NCI-H524 treated with DMSO at 0.1 percent for 48 hours (cell line): ENCODE data around the gene STXBP3.
A peak's percentile ranks its signal among the peaks of the same experiment; 100 is the strongest.
"Not testable (repeated sequence)": the region's sequence is repeated elsewhere in the genome, so short reads cannot be mapped to it uniquely, and the experiment has no call there.

Source experiments
- DNase-seq: peaks from one replicate; lab custom pipeline; 2025; lab: John Stamatoyannopoulos, UW

STXBP3 gene, protein sequence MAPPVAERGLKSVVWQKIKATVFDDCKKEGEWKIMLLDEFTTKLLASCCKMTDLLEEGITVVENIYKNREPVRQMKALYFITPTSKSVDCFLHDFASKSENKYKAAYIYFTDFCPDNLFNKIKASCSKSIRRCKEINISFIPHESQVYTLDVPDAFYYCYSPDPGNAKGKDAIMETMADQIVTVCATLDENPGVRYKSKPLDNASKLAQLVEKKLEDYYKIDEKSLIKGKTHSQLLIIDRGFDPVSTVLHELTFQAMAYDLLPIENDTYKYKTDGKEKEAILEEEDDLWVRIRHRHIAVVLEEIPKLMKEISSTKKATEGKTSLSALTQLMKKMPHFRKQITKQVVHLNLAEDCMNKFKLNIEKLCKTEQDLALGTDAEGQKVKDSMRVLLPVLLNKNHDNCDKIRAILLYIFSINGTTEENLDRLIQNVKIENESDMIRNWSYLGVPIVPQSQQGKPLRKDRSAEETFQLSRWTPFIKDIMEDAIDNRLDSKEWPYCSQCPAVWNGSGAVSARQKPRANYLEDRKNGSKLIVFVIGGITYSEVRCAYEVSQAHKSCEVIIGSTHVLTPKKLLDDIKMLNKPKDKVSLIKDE

DNA sequence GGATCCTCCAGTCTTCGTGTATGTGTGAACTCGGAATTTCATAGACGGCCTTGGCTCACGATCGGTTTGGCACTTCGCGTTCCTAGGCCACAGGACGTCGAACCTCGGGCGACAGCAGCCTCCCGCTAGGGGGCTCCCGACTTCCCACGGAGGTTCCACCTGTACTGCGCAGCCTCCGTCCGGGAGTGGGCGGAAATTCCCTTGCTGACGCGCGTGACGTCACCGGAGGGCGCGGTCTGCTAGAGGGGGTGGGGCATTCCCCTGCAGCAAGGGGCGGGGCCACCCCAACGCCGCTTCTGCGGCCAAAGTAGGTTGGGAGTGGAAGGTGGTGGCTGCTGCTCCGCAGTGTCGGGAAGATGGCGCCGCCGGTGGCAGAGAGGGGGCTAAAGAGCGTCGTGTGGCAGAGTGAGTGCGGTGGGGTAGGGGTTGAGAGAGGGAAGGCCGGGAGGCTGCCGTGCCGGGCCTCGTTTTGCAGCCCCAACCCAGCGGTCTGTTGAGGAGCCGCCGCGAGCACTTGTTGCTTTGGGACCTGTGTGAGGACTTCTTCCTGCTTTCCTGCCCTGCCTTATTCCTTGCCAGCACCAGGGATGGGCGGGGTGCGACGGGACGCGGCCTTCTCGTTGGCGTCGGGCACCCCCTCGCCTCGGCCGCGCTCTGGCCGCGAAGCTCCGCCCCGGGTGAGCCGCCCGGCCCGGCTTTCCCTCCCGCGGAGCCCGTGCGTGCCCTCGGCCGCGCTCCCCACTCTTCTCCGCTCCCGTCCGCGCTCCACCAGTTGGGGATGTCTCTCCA is at the start of gene STXBP3:
STXBP3 (plus strand) TSS at position 293 of the 789 bp plus-strand sequence; CDS start at position 357, 64 bp downstream.
- DNase-seq, result peak; percentile 73

DNA sequence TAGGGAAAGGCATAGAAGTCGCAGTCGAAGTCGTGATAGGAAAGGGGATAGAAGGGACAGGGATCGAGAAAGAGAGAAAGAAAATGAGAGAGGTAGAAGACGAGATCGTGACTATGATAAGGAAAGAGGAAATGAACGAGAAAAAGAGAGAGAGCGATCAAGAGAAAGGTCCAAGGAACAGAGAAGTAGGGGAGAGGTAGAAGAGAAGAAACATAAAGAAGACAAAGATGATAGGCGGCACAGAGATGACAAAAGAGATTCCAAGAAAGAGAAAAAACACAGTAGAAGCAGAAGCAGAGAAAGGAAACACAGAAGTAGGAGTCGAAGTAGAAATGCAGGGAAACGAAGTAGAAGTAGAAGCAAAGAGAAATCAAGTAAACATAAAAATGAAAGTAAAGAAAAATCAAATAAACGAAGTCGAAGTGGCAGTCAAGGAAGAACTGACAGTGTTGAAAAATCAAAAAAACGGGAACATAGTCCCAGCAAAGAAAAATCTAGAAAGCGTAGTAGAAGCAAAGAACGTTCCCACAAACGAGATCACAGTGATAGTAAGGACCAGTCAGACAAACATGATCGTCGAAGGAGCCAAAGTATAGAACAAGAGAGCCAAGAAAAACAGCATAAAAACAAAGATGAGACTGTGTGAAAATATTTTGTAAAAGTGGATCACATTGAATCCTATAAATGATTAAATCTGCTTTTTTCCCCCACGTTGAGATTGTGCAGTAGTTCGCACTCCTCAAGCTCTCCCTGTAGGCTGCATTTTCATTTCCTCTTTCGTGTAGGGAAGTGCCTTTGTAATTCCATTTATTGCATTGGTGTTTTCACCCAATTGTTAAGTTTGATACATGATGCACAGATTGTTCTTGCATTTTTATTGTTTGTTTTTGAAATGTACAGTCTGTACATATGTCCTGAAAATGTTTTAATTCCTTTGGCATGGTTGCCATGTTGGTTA is 46.8 kb upstream of the STXBP3 start:
- DNase-seq, result no peak

DNA sequence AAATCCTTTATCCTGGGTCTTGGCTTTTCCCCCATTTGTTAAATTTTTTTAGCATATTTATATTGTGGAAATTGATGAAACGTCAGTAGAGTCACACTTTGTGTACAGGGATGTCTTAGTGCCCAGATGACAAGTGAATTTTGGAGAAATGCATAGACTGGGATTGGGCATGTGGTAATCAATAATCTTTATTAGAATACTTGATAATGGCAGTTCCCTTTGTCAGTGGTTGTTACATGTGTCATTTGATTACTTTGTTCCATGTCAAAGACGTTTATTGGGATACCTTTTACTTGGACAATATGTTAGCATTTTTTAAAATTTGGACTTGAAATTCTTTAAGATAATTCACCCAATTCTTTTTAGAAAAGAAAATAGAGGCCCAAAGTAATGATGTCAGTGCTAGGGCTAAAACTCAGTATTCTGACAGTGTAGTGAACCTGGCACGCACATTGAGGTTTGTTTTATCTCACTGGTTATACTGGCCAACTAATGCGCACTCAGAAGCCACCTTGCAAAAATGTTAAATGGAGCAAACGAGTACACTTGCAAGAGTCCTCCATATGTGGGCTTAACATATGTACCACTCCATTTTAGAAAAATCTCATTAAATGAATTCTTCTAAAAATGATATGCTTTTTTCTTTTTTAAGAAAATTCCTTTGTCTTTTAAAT is 45.2 kb upstream of the STXBP3 start:
- no peak for DNase-seq

DNA sequence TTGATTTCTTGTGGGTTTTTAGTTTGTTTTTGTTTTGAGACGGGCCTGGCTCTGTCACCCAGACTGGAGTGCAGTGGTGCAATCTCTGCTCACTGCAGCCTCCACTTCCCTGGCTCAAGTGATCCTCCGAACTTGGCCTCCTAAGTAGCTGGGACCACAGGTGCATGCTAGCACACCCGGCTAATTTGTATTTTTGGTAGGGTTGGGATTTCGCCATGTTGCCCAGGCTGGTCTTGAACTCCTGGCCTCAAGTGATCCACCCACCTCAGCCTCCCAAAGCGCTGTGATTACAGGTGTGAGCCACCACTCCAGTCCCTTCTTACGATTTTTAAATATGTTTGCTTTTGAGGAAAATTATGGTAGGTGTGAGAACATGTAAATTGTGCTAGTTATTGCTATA is 44.4 kb upstream of the STXBP3 start:
- DNase-seq, result not testable (repeated sequence)

DNA sequence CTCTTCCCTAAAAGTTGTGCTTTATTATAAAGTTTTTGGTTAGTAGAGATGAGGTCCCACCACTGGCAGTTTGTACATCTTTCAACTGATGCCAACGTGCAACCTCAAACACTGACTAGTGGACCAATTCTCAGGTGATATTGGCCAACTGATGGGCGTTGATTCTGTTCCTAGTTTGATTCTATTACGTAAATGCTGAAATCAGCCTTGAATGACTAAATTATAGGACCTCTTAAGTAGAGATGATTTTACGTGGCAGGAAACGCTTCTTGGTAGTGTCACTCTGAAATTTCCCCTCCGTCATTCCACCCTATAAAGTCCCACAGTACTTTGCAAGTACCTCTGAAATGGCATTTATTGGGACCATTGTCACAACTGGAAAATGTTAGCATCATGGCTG is 42.5 kb upstream of the STXBP3 start:
- DNase-seq, result no peak

DNA sequence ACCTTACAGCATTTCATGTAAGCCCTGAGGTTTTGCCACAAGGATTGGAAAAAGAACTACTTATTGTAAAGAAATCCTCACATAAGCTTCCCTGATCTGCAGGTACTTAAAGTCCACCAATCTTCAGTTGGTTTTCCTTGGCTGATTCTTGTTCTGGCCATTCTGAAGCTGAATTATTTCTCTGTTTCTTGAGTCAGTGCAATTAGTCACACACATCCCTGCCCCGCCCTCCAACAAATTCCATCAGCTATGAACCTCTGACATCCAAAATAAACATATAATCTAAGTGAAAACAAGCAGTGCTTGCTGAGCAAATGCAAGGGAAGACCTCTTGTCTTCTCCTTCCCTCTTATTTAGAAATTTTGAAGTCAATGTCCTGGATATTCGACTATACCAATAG is 42.0 kb upstream of the STXBP3 start:
- no peak for DNase-seq

DNA sequence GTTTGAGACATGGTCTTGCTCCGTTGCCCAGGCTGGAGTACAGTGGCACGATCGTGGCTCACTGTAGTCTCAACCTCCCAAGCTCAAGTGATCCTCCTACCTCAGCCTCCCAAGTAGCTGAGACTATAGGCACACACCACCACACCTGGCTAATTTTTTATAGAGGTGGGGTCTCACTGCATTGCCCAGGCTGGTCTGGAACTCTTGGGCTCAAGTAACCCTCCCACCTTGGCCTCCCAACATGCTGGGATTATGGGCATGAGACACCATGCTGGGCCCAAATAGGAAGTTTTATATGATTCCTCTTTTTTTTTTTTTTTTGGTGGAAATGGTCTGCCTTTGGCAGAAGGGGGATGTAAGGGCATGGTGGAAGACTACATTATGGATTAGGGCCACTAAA is 39.8 kb upstream of the STXBP3 start:
- DNase-seq, result no peak

DNA sequence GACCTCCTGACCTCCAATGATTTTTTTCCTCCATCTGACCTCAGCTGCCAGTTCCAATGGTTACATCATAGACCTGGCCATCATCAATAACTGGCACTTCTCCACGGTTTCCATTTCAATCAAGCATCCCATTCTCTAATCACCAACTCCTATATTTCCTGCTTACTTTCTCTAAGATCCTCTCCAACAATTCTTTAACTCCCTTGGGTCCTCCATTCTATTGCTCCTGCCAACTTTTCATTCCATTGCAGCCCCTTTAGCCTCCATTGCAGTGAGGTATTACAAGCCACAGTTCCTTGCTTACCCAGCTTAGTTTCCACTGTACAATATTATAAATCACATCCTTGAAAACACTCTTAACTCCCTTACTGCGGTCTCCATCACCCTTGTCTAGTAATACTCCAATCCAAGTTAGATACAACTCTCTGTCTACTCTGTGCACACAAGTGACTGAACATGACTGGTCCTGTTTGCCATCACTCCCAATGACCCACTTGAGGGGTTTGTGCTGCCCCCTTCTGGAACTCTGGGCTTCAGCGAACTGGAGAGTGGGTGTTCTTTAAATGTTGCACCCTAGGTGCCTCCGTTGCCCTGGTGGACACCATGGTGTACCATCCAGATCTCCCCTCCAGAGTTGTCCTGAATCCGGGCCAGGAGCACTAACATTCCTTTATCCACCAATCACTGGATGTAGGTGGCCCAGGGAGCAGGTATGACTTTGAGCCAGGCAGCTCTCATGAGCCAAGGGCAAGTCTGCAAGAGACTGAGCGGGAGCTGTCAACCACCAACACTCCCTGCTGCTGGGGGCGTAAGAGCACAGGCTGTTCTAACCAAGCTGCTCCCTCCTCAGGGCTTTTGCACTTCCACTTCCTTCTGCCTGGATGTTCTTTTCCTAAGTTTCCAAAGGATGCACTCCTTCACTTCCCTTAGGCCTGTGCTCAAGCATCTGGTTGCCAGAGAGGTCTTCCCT is 37.5 kb upstream of the STXBP3 start:
- no peak for DNase-seq

DNA sequence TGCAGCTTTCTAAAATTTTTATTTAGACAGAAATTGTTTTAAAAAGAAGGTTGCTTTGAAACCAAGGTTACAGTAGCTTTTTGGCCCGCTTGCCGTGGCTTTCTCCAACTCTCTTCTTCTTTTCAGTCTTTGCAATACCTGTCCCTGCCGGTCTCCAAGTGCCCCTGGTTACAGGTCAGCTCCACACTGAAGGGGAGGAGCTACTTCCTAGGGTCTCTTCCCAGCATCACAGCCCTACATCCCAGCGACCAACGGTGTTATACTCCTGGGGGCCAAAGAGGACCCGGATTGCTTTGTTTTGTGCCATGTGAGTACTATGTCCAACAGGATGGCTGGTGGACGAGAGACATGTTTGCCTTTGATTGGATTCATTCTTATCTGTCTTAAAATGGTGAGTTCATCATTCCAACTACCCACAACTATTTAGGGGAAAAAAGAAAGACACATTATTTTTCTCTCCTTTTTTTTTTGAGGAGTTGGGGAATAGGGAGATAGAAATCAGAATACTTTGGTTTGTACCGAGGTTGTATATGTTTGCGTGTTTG is 33.8 kb upstream of the STXBP3 start, which contains the start of gene FNDC7:
FNDC7 (plus strand) TSS at position 303 of the 545 bp plus-strand sequence; CDS start at position 329, 26 bp downstream.
- DNase-seq, result no peak

DNA sequence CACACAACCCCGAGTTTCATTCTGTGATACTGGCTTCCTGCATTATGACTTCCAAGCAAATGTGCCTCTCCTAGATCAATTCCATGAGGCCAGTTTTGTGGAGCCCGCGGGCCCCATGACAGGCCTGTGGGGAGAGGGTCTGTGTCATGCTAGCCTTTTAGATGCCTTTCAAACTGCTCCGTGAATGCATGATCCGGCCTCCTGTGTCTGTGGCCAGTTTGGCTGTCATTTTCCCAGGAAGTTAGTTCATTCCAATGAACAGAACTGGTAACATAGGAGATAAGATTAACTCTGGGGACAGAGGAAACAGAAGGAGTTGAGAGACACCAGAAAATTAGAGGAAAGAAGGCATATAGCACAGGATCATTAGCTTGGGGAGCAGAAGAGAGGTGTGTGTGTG is 30.5 kb upstream of the STXBP3 start:
- DNase-seq, result no peak

DNA sequence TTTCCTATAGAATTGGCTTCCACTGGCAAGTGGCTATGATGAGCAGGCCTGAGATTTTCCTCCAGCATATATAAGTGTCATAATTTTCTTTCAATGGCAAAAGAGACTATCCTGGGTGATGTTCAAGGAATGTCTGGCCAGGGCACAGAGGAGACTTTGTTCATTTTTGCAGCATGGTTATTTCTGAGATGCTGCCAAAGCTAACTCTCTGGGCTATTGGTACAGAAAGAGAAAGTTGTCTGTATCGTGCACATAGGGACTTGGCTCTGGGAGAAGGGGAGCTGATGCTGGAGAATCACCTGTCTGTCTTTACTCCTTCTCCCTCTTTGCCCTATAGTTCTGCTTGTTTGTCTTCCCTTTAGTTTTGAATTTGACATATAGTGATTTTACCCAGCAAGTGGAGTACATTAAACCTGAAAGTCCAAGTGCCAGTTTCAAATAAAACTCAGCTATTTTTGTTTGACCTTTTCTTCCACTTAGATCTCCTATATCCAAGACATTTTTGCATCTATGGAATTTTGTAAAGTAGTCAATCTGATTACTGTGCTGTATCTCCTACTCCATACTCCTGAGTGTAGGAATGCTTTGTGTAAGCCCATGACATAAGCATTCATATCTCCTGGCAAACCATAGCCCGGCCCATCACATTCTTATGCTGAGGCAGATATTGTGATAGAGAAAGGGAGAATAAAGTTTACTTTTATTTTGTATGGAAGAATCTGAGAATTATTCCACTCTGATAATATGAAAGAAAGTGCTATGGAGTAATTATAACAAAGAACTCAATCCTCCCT is 29.8 kb upstream of the STXBP3 start:
- no peak for DNase-seq

DNA sequence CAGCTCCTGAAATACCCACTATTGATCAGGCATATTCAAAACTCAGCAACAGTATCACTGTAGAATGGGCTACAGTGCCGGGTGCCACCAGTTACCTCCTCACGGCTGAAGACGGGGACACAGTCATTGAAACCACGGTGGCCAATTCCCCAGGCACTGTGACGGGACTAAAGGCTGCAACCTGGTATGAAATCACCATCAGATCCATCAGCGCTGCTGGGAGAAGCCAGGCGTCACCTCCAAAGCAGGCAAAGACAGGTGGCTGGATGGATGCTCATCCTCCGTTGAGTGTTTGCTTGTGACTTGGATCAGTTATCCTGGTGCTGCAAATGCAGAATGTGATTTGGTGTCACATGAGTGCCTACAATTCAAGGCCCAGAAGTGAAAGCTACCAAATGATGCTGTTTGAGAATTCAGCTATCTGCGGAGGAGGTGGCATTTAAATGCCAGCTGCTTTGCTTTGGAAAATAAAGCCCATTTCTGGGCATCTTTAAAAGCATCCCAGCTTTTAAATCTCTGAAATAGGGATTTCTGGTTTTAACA is 28.6 kb upstream of the STXBP3 start:
- no peak for DNase-seq

DNA sequence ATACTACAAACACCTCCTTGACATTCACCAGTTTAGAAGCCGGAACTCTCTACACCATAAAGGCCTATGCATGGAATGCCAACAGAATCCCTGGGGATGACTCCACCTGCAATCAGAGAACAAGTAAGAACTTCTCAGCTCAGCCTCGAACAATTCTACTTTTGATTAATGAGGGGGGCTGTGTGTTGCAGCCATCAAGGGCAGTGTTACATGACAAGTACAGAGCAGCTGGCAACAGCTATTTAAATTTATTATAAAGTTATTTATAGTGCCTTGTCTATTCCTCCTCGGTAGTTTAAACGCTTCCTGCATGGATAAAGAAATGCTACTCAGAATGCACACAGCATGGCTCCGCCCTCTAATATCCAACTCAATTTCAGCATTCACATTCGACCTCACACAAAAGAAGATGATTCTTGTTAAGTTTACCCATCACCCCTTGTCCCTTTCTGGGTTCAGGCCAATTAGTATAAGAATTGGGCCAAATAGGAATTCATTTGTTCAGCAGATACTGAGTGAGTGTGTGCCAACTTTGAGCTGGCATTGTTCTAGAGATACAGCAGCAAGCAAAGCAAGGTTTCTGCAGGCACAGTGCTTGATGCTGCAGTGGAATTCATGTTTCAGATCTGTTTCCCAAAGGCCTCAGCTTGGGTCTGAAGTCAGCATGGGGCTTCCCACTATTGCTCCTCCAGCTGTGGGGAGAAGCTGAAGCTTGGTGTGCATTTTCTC is 27.4 kb upstream of the STXBP3 start:
- no peak for DNase-seq

DNA sequence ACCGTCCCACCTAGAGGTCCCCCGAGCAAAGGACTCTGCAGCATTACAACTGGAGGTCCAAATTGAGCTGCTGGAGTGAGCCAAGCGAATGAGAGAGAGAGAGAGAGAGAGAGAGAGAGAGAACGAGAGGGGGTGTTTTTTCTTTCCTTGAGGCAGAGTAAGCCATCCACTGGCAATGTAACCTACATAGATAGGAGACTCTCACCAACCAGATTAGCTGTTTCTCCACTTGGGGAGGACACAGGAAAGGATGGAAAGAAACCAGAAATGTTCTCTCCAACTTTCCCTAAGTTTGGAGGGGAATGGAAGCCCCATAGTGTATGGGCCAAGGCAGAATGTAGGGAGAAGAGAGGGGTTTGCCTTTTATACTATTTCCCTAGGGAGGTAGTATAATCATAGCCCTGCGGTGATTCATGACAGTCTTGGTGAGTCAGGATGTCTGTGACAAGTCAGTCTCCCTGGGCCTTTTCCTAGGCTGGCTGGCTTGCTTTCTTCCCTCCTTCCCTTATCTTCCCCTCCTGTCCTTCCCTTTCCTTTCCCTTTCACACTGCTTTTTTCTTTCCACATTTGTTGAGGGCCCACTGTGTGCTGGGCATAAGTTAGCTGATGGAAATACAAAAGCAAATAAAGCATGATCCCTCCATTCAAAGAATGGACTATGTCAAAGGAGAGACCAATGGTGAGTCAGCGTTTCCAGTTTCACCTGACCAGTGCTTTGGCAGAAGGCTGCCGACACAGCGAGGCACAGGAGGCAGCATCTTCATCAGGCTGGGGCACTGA is 26.6 kb upstream of the STXBP3 start:
- no peak for DNase-seq

DNA sequence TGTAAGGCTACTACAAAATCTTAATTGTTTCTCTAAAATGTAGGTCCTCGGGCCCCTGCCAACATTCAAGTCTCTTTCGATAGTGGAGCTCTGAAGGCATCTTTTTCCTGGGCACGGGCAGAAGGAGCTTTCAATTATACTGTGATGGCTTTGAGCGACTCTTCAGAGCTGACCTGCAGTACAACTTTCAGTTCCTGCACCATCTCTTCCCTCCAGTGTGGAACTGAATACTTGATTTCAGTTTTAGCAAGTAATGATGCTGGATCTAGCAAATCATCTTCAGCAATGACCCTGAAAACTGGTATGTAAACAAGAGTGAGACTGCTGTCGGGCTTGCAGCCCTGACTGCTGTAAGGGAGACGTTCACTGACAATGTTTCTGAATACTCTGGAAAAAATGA is 24.2 kb upstream of the STXBP3 start:
- DNase-seq, result no peak

DNA sequence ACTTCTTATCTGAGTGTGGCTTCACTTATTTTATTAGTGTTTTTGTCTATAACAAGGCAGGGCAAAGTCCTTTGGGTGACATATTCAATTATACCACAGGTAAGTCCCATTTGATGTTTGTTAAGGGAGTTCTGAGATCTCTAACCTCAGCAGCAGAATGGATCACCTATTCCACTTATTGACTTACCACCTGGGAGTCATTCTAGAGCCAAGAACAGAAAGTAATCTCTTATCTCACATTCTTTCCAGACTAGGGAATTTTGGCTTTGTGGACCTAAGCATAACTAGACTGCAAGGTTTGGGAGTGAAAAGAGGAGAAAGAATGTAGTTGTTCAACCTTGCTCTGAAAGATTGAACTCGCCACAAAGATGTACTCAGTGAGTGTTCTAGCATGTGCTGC is 20.6 kb upstream of the STXBP3 start:
- DNase-seq, result no peak
